ENCODE results near the gene ZFPM1. TPM values are rescaled to one million over a fixed set of nuclear protein-coding genes. Genes with fewer than 3 reads are reported as not detected.

Gene ZFPM1
- polyA plus RNA-seq, 1 experiment, result 0.20 TPM

DNA sequence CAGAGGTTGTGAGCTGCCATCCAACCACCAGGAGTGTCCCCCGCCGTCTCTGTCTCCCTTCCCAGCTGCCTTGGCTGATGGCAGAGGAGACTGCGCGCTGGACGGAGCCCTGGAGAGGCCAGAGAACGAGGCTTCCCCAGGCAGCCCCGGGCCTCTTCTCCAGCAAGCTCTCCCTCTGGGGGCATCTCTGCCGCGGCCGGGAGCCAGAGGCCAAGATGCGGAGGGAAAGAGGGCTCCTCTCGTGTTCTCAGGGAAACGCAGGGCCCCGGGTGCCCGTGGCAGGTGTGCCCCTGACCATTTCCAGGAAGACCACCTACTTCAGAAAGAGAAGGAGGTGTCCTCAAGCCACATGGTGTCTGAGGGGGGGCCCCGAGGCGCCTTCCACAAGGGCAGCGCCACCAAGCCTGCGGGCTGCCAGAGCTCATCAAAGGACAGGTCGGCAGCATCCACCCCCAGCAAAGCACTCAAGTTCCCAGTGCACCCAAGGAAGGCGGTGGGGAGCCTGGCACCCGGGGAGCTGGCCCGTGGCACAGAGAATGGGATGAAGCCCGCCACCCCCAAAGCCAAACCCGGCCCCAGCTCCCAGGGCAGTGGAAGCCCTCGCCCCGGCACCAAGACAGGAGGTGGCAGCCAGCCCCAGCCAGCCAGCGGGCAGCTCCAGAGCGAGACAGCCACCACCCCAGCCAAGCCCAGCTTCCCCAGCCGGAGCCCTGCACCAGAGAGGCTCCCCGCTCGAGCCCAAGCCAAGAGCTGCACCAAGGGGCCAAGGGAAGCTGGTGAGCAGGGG, 14.8 kb upstream of the ZFPM1 start:
- H3K27me3 ChIP-seq (ENCODE audit: control insufficient read depth, insufficient read depth, low read length), result no peaks in the 10 kb centered on the region
- H3K27ac ChIP-seq (ENCODE audit: low read depth, low read length), result no peak overlapping the region
- no peak overlapping the region for H3K4me3 ChIP-seq (ENCODE audit: low read depth, low read length)
- no peaks in the 10 kb centered on the region; the same call in 1 of the 2 replicates for H3K9me3 ChIP-seq (ENCODE audit: control insufficient read depth, insufficient read depth, low read length)
- ChIA-PET CTCF (interaction anchor here (0.8 to 1.1 kb wide), 3 partner anchors 9 to 455 kb away, joined by 3 to 4 read pairs (median 3); no protein-coding TSS in a partner anchor), POLR2A (no interaction called here)
- no peak for DNase-seq (ENCODE audit: low read depth, low spot score)
- TF ChIP-seq, protein P1, sequence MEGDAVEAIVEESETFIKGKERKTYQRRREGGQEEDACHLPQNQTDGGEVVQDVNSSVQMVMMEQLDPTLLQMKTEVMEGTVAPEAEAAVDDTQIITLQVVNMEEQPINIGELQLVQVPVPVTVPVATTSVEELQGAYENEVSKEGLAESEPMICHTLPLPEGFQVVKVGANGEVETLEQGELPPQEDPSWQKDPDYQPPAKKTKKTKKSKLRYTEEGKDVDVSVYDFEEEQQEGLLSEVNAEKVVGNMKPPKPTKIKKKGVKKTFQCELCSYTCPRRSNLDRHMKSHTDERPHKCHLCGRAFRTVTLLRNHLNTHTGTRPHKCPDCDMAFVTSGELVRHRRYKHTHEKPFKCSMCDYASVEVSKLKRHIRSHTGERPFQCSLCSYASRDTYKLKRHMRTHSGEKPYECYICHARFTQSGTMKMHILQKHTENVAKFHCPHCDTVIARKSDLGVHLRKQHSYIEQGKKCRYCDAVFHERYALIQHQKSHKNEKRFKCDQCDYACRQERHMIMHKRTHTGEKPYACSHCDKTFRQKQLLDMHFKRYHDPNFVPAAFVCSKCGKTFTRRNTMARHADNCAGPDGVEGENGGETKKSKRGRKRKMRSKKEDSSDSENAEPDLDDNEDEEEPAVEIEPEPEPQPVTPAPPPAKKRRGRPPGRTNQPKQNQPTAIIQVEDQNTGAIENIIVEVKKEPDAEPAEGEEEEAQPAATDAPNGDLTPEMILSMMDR (IDR thresholded peaks at IDR 0.05; ENCODE audit: low read depth, low read length), result no peak

DNA sequence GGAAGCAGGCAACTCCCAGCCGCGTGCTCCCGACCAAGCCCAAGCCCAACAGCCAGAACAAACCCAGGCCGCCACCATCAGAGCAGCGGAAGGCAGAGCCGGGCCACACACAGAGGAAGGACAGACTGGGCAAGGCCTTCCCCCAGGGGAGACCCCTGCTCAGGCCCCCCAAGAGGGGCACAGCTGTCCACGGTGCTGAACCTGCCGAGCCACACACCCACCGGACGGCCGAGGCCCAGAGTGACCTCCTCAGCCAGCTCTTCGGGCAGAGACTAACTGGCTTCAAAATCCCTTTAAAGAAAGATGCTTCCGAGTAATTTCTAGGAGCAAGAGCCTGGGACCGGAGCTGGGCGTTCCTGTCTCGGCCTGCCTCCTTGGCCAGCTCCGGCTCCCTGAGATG, 14.1 kb upstream of the ZFPM1 start:
- Histone ChIP-seq H3K9me3 (ENCODE audit: control insufficient read depth, insufficient read depth, low read length) (no peaks in the 10 kb centered on the region; the same call in 1 of the 2 replicates), H3K27me3 (ENCODE audit: control insufficient read depth, insufficient read depth, low read length) (no peaks in the 10 kb centered on the region), H3K27ac (ENCODE audit: low read depth, low read length) (no peak overlapping the region), H3K4me3 (ENCODE audit: low read depth, low read length) (no peak overlapping the region)
- DNase-seq (ENCODE audit: low read depth, low spot score), result no peak
- ChIA-PET POLR2A (no interaction called here), CTCF (interaction anchor here (0.9 kb wide), 1 partner anchor 120 kb away, joined by 3 read pairs; no protein-coding TSS in a partner anchor)
- TF ChIP-seq, protein P1 (IDR thresholded peaks at IDR 0.05; ENCODE audit: low read depth, low read length), result no peak

DNA sequence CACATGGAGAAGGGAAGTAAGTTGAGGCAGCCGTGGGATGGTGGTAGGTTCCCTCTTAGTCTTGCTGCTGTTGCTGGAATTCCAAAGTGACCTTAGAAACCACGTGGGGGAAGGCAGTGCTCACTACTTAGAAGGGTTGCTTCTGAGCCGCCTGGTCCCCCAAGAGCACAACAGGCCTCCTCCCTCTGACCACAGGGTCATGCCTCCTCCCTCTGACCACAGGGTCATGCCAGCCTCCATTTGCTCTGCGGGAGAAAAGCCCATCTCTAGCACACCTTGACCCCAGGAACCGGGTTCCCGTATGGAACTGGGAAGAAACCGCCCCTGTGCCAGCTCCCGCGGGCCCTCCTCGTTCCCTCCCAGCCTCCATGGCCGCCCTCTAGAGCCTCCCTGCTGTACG, 13.4 kb upstream of the ZFPM1 start:
- DNase-seq (ENCODE audit: low read depth, low spot score), result no peak
- H3K4me3 ChIP-seq (ENCODE audit: low read depth, low read length), result no peak overlapping the region
- POLR2A ChIA-PET, result no interaction called here
- no peak overlapping the region for H3K27ac ChIP-seq (ENCODE audit: low read depth, low read length)
- H3K9me3 ChIP-seq (ENCODE audit: control insufficient read depth, insufficient read depth, low read length), result no peaks in the 10 kb centered on the region; the same call in 1 of the 2 replicates
- H3K27me3 ChIP-seq (ENCODE audit: control insufficient read depth, insufficient read depth, low read length), result no peaks in the 10 kb centered on the region
- TF ChIP-seq, protein P1 (IDR thresholded peaks at IDR 0.05; ENCODE audit: low read depth, low read length), result no peak
- CTCF ChIA-PET, result interaction anchor here (0.9 kb wide), 1 partner anchor 119 kb away, joined by 3 read pairs; no protein-coding TSS in a partner anchor

DNA sequence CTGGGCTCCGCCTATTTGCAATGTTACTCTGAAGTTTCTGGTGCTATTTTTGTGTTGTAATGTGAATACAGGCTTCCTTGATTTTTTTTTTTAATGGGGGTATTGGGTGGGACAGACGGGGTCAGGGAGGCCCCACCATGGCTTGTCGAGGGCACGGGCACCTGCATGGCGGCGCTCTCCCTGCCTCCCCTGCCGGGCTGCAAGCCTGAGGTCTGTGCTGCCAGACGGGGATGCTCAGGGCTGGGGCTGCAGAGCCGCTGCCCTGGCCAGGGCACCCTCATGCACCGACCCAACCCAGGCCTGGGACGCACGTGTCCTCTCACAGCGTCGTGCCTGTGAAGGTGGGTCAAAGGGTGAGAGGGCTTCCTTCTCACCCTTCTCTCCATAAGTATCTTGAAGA, 13.0 kb upstream of the ZFPM1 start:
- Histone ChIP-seq H3K27me3 (ENCODE audit: control insufficient read depth, insufficient read depth, low read length) (no peaks in the 10 kb centered on the region), H3K9me3 (ENCODE audit: control insufficient read depth, insufficient read depth, low read length) (no peaks in the 10 kb centered on the region; the same call in 1 of the 2 replicates), H3K27ac (ENCODE audit: low read depth, low read length) (no peak overlapping the region), H3K4me3 (ENCODE audit: low read depth, low read length) (no peak overlapping the region)
- TF ChIP-seq, protein P1 (IDR thresholded peaks at IDR 0.05; ENCODE audit: low read depth, low read length), result no peak
- CTCF ChIA-PET, result no interaction called here
- DNase-seq (ENCODE audit: low read depth, low spot score), result no peak
- POLR2A ChIA-PET, result no interaction called here

DNA sequence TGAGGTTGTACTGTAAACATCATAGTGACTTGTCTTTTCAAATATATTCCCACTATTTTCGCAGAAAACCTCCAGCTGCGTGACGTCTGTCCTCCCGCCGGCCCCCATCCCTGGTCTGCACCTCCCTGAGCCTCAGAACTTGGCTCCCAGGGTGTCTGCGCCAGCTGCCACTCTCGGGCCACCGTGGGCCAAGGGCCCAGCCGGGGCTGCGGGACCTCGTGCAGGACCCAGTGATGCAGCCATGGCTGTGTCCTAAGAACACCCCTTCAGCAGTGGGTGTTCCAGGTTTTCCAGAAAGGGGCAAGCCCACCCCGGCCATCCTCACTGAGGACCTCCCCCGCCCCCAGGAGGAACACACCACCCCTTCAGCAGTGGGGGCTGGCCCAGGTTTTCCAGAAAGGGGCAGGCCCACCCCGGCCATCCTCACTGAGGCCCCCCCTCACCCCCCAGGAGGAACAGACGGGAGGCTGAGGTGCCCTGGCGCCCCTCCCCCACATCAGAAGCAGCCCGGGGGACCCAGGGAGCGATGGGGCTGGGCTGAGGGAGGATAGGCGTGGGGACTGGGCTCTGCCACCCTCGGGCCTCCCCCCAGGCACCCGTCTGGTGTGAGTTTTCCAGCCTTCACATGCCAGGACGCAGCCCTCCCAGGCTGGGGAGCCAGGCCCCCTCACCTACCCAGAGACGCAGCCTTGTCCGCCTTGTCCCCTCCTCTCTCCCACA, 12.2 kb upstream of the ZFPM1 start:
- ChIA-PET CTCF (no interaction called here), POLR2A (no interaction called here)
- Histone ChIP-seq H3K9me3 (ENCODE audit: control insufficient read depth, insufficient read depth, low read length) (no peaks in the 10 kb centered on the region; the same call in 1 of the 2 replicates), H3K27ac (ENCODE audit: low read depth, low read length) (no peak overlapping the region), H3K4me3 (ENCODE audit: low read depth, low read length) (no peak overlapping the region), H3K27me3 (ENCODE audit: control insufficient read depth, insufficient read depth, low read length) (no peaks in the 10 kb centered on the region)
- TF ChIP-seq, protein P1 (IDR thresholded peaks at IDR 0.05; ENCODE audit: low read depth, low read length), result no peak
- DNase-seq (ENCODE audit: low read depth, low spot score), result no peak

Measured in AG04450 (cell line).